Neural progenitor cell (in vitro differentiated cells): ENCODE results near the gene ITGB8.

Experiments used
- EZH2 ChIP-seq: fragments of 200-600 bp; sonication (generic); IDR thresholded peaks from 2 replicates; pipeline ENCODE4 v1.6.1; 2017; ENCODE audit warnings: antibody characterized with exemption, mild to moderate bottlenecking, moderate library complexity
- TF ChIP-seq, protein P1 (sequence below): fragments of 200-600 bp; sonication (generic); IDR thresholded peaks from 2 replicates; pipeline ENCODE4 v1.5.1; 2017; ENCODE audit warnings: antibody characterized with exemption, mild to moderate bottlenecking

DNA sequence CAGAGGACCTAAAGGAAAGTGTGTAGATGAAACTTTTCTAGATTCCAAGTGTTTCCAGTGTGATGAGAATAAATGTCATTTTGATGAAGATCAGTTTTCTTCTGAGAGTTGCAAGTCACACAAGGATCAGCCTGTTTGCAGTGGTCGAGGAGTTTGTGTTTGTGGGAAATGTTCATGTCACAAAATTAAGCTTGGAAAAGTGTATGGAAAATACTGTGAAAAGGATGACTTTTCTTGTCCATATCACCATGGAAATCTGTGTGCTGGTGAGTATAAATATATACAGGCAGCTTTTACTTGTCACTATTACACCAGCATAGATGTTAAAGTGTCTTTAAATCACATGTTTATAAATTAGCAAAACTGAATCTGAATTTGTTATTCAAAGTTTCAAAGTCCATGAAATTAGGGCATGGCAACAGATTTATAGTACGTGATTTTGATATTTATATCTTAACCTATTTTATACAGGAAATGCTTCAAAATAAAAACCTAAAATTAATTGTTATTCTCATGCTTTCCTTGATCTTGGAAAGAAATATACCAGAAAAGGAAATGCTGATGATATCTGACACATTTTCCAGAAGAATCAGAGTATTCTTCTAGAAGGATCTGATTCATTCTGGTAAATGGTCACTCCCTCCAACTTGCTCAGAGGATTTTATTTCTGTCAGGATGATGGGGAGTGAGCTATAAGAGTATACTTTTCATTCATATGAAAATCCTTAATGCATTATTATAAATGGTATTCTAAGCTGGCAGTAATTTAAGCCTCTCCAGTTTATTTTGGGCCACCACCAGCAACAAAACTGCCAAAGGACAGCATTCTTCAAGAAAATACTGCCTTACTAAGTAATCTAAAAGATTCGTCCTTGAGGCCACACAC, 71.4 kb downstream of the ITGB8 start:
- TF ChIP-seq, protein P1, sequence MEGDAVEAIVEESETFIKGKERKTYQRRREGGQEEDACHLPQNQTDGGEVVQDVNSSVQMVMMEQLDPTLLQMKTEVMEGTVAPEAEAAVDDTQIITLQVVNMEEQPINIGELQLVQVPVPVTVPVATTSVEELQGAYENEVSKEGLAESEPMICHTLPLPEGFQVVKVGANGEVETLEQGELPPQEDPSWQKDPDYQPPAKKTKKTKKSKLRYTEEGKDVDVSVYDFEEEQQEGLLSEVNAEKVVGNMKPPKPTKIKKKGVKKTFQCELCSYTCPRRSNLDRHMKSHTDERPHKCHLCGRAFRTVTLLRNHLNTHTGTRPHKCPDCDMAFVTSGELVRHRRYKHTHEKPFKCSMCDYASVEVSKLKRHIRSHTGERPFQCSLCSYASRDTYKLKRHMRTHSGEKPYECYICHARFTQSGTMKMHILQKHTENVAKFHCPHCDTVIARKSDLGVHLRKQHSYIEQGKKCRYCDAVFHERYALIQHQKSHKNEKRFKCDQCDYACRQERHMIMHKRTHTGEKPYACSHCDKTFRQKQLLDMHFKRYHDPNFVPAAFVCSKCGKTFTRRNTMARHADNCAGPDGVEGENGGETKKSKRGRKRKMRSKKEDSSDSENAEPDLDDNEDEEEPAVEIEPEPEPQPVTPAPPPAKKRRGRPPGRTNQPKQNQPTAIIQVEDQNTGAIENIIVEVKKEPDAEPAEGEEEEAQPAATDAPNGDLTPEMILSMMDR: no peak
- no peak for TF ChIP-seq EZH2
